Heart right ventricle (tissue), 16 donors: ENCODE data around the gene SLC2A3. TPM values are rescaled to one million over a fixed set of nuclear protein-coding genes. Genes with fewer than 3 reads are reported as not detected.
A peak's percentile ranks its signal among the peaks of the same experiment; 100 is the strongest.
"Not testable (repeated sequence)": the region's sequence is repeated elsewhere in the genome, so short reads cannot be mapped to it uniquely, and the experiment has no call there.

Experiments
- ATAC-seq, 8 donors: fragments of 200-7000 bp; cut with Tn5 transposase; one replicate each; pipeline ENCODE4 v1.9.1; 2020; ENCODE audit warnings: mild to moderate bottlenecking in 8 of 8, moderate library complexity in 8 of 8, moderate number of reproducible peaks in 1 of 8
- DNase-seq, 2 donors: peaks; one replicate each; pipeline ENCODE4 v3.0.0-alpha.2; 2020
- H3K27ac ChIP-seq, 10 donors: fragments of 200-600 bp; sonication (generic) in 2 of 10; one replicate each; pipeline versions ENCODE4 v1.5.0 to v1.8.0; 2020 to 2022; ENCODE audit warnings: mild to moderate bottlenecking in 3 of 10
- H3K27me3 ChIP-seq, 7 donors: fragments of 200-600 bp; one replicate each; pipeline ENCODE4 v1.8.0; 2021 to 2022; ENCODE audit warnings: mild to moderate bottlenecking in 2 of 7
- H3K36me3 ChIP-seq, 9 donors: fragments of 200-600 bp; sonication (generic) in 1 of 9; one replicate each; pipeline versions ENCODE4 v1.5.0 to v1.8.0; 2020 to 2022; ENCODE audit warnings: mild to moderate bottlenecking in 2 of 9
- H3K4me1 ChIP-seq, 9 donors: fragments of 200-600 bp; sonication (generic) in 1 of 9; one replicate each; pipeline versions ENCODE4 v1.5.0 to v1.8.0; 2020 to 2022; ENCODE audit warnings: mild to moderate bottlenecking in 4 of 9
- H3K4me3 ChIP-seq, 10 donors: fragments of 200-600 bp; sonication (generic) in 2 of 10; one replicate each; pipeline versions ENCODE4 v1.5.0 to v1.8.0; 2020 to 2022; ENCODE audit warnings: mild to moderate bottlenecking in 7 of 10, moderate library complexity in 2 of 10
- H3K9me3 ChIP-seq, 11 donors: fragments of 200-600 bp in 10 of 11; sonication (generic) in 2 of 11; one replicate each; pipeline versions ENCODE4 v1.5.0 to v1.8.0; 2013 to 2022; ENCODE audit warnings: mild to moderate bottlenecking in 2 of 11, control low read depth in 1 of 11, moderate library complexity in 1 of 11
- CTCF ChIP-seq, 9 donors: fragments of 200-600 bp; sonication (generic) in 2 of 9; IDR thresholded peaks; one replicate each; pipeline versions ENCODE4 v1.5.0 to v1.8.0; 2021 to 2022; ENCODE audit warnings: antibody characterized with exemption in 9 of 9, mild to moderate bottlenecking in 5 of 9, moderate library complexity in 1 of 9
- WGBS, 2 donors: extraction: QIAGEN DNeasy Blood & Tissue Kit; methylation state at CpG; one replicate each; pipeline ENCODE4 v1.1.7; 2013; ENCODE audit warnings: inconsistent platforms in 1 of 2; 5-methylcytosine and 5-hydroxymethylcytosine counted together
- intact Hi-C, 10 donors: fragments of 100-400 bp; cut with DNase I; formaldehyde crosslinking; loops; one replicate each; pipeline versions ENCODE4 v1.11.1 to v1.14.2; 2022
- polyA plus RNA-seq, 2 donors: library from polyadenylated mRNA; stranded (reverse); fragments of 200-250 nt; gene quantifications; one replicate each; pipeline ENCODE4 v1.2.3, GENCODE V29; 2013
- total RNA-seq, 10 donors: library from RNA; stranded (reverse); fragmentation: NEBNext Ultra II Directional in 3 of 10; extraction: Animal tissue kit (Norgen Biotek cat#: 25700) in 3 of 10; gene quantifications; one replicate each; pipeline versions ENCODE4 v1.2.1 to v1.2.4, GENCODE V29; 2021 to 2023
- donor health status: Arrhythmogenic right ventricular cardiomyopathy.
- donor health status: ischemic (EF 13 %, LVEDD 7.1; RV severe dilation, severe dysfunction).
- donor health status: healthy with polysubstance abuse.
- donor health status: DM: no; HTN: yes; CAD: no.
- donor health status: DM: no; HTN: no; CAD: no.
- donor health status: ischemic (EF 25% LVEDD 6.9; RV normal size, moderate dysfunction).
- donor health status: ischemic (EF 25% LVEDD 5.7; RV mildly dilated, moderate dysfunction).
- donor health status: healthy.
- donor health status: DM: yes; HTN: yes; CAD: no.
- donor health status: Ischemic cardiomyopathy.
- donor health status: ischemic (EF 35%, LVEDD 5.7; RV mildly dilated, moderate dysfunction).
- donor health status: nonischemic (EF 11% LVEDD 7.7; RV severe dilation, severe dysfunction).
- donor health status: DM: yes; HTN: yes; CAD: no.
- donor health status: PGD.
- donor health status: ischemic (EF 29% LVEDD 5.4; RV normal size, mild dysfunction).
- donor health status: nonischemic (EF 23%, LVEDD 6.1; RV moderate dilation, normal function).

SLC2A3 gene
- total and polyA plus RNA-seq, 12 donors = 3.9 to 109 (median 14.4) TPM

GRCh38 chr12:7948589-7949260 lies 12.7 kb upstream of the SLC2A3 start:
- Histone ChIP-seq H3K4me3 (no peak overlapping the region), H3K36me3 (no peaks in the 10 kb centered on the region), H3K9me3 (no peaks in the 10 kb centered on the region), H3K4me1 (peaks cover 0 to 14% (median 0%) of the 10 kb centered on the region in 9 donors), H3K27ac (peak overlapping the region in 1 of 10 donors; percentile 69), H3K27me3 (no peaks in the 10 kb centered on the region)
- WGBS, 2 donors = 75 to 86% methylated on average over 2 of the region's 2 CpGs
- TF ChIP-seq CTCF (IDR thresholded peaks at IDR 0.05) = no peak
- ATAC-seq (no peak), DNase-seq (no peak)
- intact Hi-C loops = no loop called here

- WGBS, 2 donors = 94 to 95% methylated on average over 2 of the region's 2 CpGs
- ATAC-seq (no peak), DNase-seq (no peak)
- intact Hi-C loops = no loop called here
- Histone ChIP-seq H3K9me3 (no peaks in the 10 kb centered on the region), H3K4me3 (no peak overlapping the region), H3K4me1 (peaks cover 0 to 14% (median 0%) of the 10 kb centered on the region in 9 donors), H3K27me3 (no peaks in the 10 kb centered on the region), H3K36me3 (no peaks in the 10 kb centered on the region), H3K27ac (no peak overlapping the region)
- TF ChIP-seq CTCF (IDR thresholded peaks at IDR 0.05) = no peak
These were observed 11.0 kb upstream of the SLC2A3 start for GRCh38 chr12:7947011-7947410.

GRCh38 chr12:7944760-7945159 lies 8.8 kb upstream of the SLC2A3 start:
- intact Hi-C loops, H3K36me3 ChIP-seq, H3K9me3 ChIP-seq, DNase-seq, H3K4me3 ChIP-seq, H3K27me3 ChIP-seq, ATAC-seq, H3K27ac ChIP-seq: not testable (repeated sequence)
- WGBS, 2 donors = 93 to 99% methylated on average over 8 of the region's 8 CpGs
- H3K4me1 ChIP-seq = peaks cover 0 to 14% (median 0%) of the 10 kb centered on the region in 9 donors

- ATAC-seq (no peak), DNase-seq (no peak)
- WGBS, 2 donors = 94 to 95% methylated on average over 2 of the region's 2 CpGs
- Histone ChIP-seq H3K9me3 (no peaks in the 10 kb centered on the region), H3K4me1 (peaks cover 0 to 25% (median 0%) of the 10 kb centered on the region in 9 donors), H3K36me3 (no peaks in the 10 kb centered on the region), H3K4me3 (no peak overlapping the region), H3K27ac (no peak overlapping the region), H3K27me3 (no peaks in the 10 kb centered on the region)
- TF ChIP-seq CTCF (IDR thresholded peaks at IDR 0.05) = no peak
- intact Hi-C loops = no loop called here
These were observed 4.9 kb upstream of the SLC2A3 start for GRCh38 chr12:7940906-7941305.
